H9 (cell line): Measurements from ENCODE around the gene MRC2. TPM values are rescaled to one million over a fixed set of nuclear protein-coding genes. Genes with fewer than 3 reads are reported as not detected.

Experiments
- DNase-seq: peaks from one replicate; pipeline ENCODE4 v3.0.0-alpha.2; 2017
- H2AFZ ChIP-seq: one replicate; pipeline ENCODE4 v1.6.1; 2013; ENCODE audit warnings: mild to moderate bottlenecking, low read length, control low read depth, moderate library complexity
- H2AK5ac ChIP-seq: 2 replicates; pipeline ENCODE4 v1.6.1; 2013; ENCODE audit warnings: low read length, control low read depth, mixed read lengths; ENCODE audit not compliant: insufficient read length
- H2BK120ac ChIP-seq: one replicate; pipeline ENCODE4 v1.6.1; 2013; ENCODE audit warnings: low read depth, mild to moderate bottlenecking, low read length, control low read depth, inconsistent platforms; ENCODE audit not compliant: poor library complexity, severe bottlenecking
- H2BK12ac ChIP-seq: 2 replicates; pipeline ENCODE4 v1.6.1; 2013; ENCODE audit warnings: low read length, control low read depth, mixed read lengths, low read depth; ENCODE audit not compliant: insufficient read length
- H2BK15ac ChIP-seq: 2 replicates; pipeline ENCODE4 v1.6.1; 2013; ENCODE audit warnings: low read depth, low read length, control low read depth
- H2BK20ac ChIP-seq: one replicate; pipeline ENCODE4 v1.6.1; 2013; ENCODE audit warnings: low read depth, mild to moderate bottlenecking, low read length, control low read depth, inconsistent platforms; ENCODE audit not compliant: poor library complexity, severe bottlenecking
- H2BK5ac ChIP-seq: 2 replicates; pipeline ENCODE4 v1.6.1; 2013; ENCODE audit warnings: low read length, control low read depth, mixed read lengths; ENCODE audit not compliant: insufficient read length
- H3K14ac ChIP-seq: 2 replicates; pipeline ENCODE4 v1.6.1; 2013; ENCODE audit warnings: low read length, control low read depth; ENCODE audit not compliant: insufficient read depth
- H3K18ac ChIP-seq: 2 replicates; pipeline ENCODE4 v1.6.1; 2013; ENCODE audit warnings: low read depth, mild to moderate bottlenecking, mixed read lengths, low read length, control low read depth; ENCODE audit not compliant: insufficient read length
- H3K23ac ChIP-seq: 2 replicates; pipeline ENCODE4 v1.6.1; 2013; ENCODE audit warnings: low read length, control low read depth, mixed read lengths, low read depth; ENCODE audit not compliant: insufficient read length
- H3K23me2 ChIP-seq: 2 replicates; pipeline ENCODE4 v1.6.1; 2013; ENCODE audit warnings: low read depth, mild to moderate bottlenecking, mixed read lengths, low read length, control low read depth; ENCODE audit not compliant: insufficient read length, poor library complexity, severe bottlenecking
- H3K27ac ChIP-seq: 2 replicates; pipeline ENCODE4 v1.5.1; 2013; ENCODE audit warnings: low read length, control low read depth, mixed read lengths, low read depth; ENCODE audit not compliant: insufficient read length
- H3K27me3 ChIP-seq: 2 replicates; pipeline ENCODE4 v1.6.1; 2013; ENCODE audit warnings: low read length, control low read depth, inconsistent platforms; ENCODE audit not compliant: insufficient read depth
- H3K4ac ChIP-seq: 2 replicates; pipeline ENCODE4 v1.6.1; 2013; ENCODE audit warnings: low read depth, mild to moderate bottlenecking, control low read depth, inconsistent platforms, low read length, moderate library complexity
- H3K4me1 ChIP-seq: 2 replicates; pipeline ENCODE4 v1.6.1; 2013; ENCODE audit warnings: low read length, control low read depth, inconsistent platforms; ENCODE audit not compliant: insufficient read depth
- H3K4me2 ChIP-seq: 2 replicates; pipeline ENCODE4 v1.6.1; 2013; ENCODE audit warnings: low read length, control low read depth, mixed read lengths; ENCODE audit not compliant: insufficient read length, insufficient read depth
- H3K56ac ChIP-seq: 2 replicates; pipeline ENCODE4 v1.6.1; 2013; ENCODE audit warnings: low read depth, mild to moderate bottlenecking, mixed read lengths, low read length, control low read depth; ENCODE audit not compliant: insufficient read length
- H3K79me1 ChIP-seq: 2 replicates; pipeline ENCODE4 v1.6.1; 2013; ENCODE audit warnings: low read depth, mild to moderate bottlenecking, moderate library complexity, low read length, control low read depth, inconsistent platforms; ENCODE audit not compliant: insufficient read depth, poor library complexity, severe bottlenecking
- H3K79me2 ChIP-seq: 2 replicates; pipeline ENCODE4 v1.6.1; 2013; ENCODE audit warnings: low read length, control low read depth, inconsistent platforms; ENCODE audit not compliant: insufficient read depth
- H3K9ac ChIP-seq: 2 replicates; pipeline ENCODE4 v1.6.1; 2013; ENCODE audit warnings: low read length, control low read depth, mixed read lengths; ENCODE audit not compliant: insufficient read length; ENCODE audit errors: extremely low read depth
- H3K9me3 ChIP-seq: one replicate; pipeline ENCODE4 v1.6.1; 2013; ENCODE audit warnings: low read depth, low read length, inconsistent platforms; ENCODE audit not compliant: control insufficient read depth
- H3T11ph ChIP-seq: one replicate; pipeline ENCODE4 v1.6.1; 2013; ENCODE audit warnings: mild to moderate bottlenecking, low read length, control low read depth, inconsistent platforms
- H4K20me1 ChIP-seq: one replicate; pipeline ENCODE4 v1.6.1; 2013; ENCODE audit not compliant: control insufficient read depth, insufficient read length, insufficient read depth
- H4K5ac ChIP-seq: 2 replicates; pipeline ENCODE4 v1.6.1; 2013; ENCODE audit warnings: low read depth, mild to moderate bottlenecking, mixed read lengths, low read length, control low read depth; ENCODE audit not compliant: insufficient read length
- H4K8ac ChIP-seq: replicated peaks from 2 replicates; pipeline ENCODE4 v1.6.1; 2013; ENCODE audit warnings: low read length, control low read depth, mixed read lengths, low read depth; ENCODE audit not compliant: insufficient read length
- H4K91ac ChIP-seq: 2 replicates; pipeline ENCODE4 v1.6.1; 2013; ENCODE audit warnings: low read depth, mild to moderate bottlenecking, moderate library complexity, mixed read lengths, low read length, control low read depth; ENCODE audit not compliant: insufficient read length
- H3K27ac Mint-ChIP-seq, 3 experiments: 2 replicates in 2 of 3; 3 replicates in 1 of 3; pipeline ENCODE4 v1.8.0; 2020 to 2021; ENCODE audit warnings: mixed read lengths in 3 of 3, mild to moderate bottlenecking in 1 of 3, moderate library complexity in 1 of 3
- H3K27me3 Mint-ChIP-seq: 2 replicates; pipeline ENCODE4 v1.8.0; 2021; ENCODE audit warnings: low read depth, mild to moderate bottlenecking, moderate library complexity, mixed read lengths
- H3K36me3 Mint-ChIP-seq, 3 experiments: 2 replicates in 2 of 3; 3 replicates in 1 of 3; pipeline ENCODE4 v1.8.0; 2020 to 2021; ENCODE audit warnings: low read depth in 3 of 3, mixed read lengths in 3 of 3; ENCODE audit not compliant: insufficient read depth in 1 of 3
- H3K4me1 Mint-ChIP-seq, 2 experiments: 2 replicates each; pipeline ENCODE4 v1.8.0; 2020; ENCODE audit warnings: mixed read lengths in 2 of 2
- H3K4me3 Mint-ChIP-seq, 2 experiments: 2 replicates in 1 of 2; 3 replicates in 1 of 2; pipeline ENCODE4 v1.8.0; 2020 to 2021; ENCODE audit warnings: mild to moderate bottlenecking in 2 of 2, mixed read lengths in 2 of 2, moderate library complexity in 1 of 2
- H3K9me3 Mint-ChIP-seq, 2 experiments: 2 replicates in 1 of 2; 3 replicates in 1 of 2; pipeline ENCODE4 v1.8.0; 2020; ENCODE audit warnings: mild to moderate bottlenecking in 2 of 2, mixed read lengths in 2 of 2, moderate library complexity in 1 of 2
- CTCF ChIP-seq: fragments of 200-600 bp; sonication (generic); conservative IDR thresholded peaks from 3 replicates; pipeline ENCODE4 v1.8.0; 2021; ENCODE audit warnings: antibody characterized with exemption, mild to moderate bottlenecking
- WGBS: extraction: QIAGEN DNeasy Blood & Tissue Kit; methylation state at CpG from one replicate; pipeline ENCODE4 v1.1.7; 2013; ENCODE audit warnings: missing lambda C conversion rate, low lambda C conversion rate, mixed read lengths; ENCODE audit not compliant: insufficient read length; ENCODE audit errors: extremely low coverage; 5-methylcytosine and 5-hydroxymethylcytosine counted together
- total RNA-seq: library from RNA; stranded (reverse); gene quantifications from 2 replicates; pipeline ENCODE4 v1.2.1, GENCODE V29; 2021

MRC2 gene
- total RNA-seq, 1 experiment from 2014 or later = 18.7 TPM

GRCh38 chr17:62650587-62650986 lies 23.1 kb downstream of the MRC2 start:
- Histone ChIP-seq H3K14ac (no peak overlapping the region), H4K91ac (no peak overlapping the region), H3K18ac (no peak overlapping the region), H2AK5ac (no peak overlapping the region), H4K5ac (no peak overlapping the region), H4K20me1 (no peaks in the 10 kb centered on the region), H3K4me2 (no peak overlapping the region), H2BK120ac (no peak overlapping the region), H2BK5ac (no peak overlapping the region), H3K27ac (no peak overlapping the region), H3K9ac (no peak overlapping the region), H3K4me1 (no peaks in the 10 kb centered on the region; the same call in 1 of the 2 replicates), H2BK20ac (no peak overlapping the region), H3K23me2 (peaks cover 11% of the 10 kb centered on the region), H2BK15ac (no peak overlapping the region), H2BK12ac (no peak overlapping the region), H3K9me3 (no peaks in the 10 kb centered on the region), H4K8ac (no peak overlapping the region), H3K4ac (no peak overlapping the region), H3K56ac (no peak overlapping the region), H3T11ph (no peak overlapping the region), H2AFZ (no peak overlapping the region), H3K27me3 (no peaks in the 10 kb centered on the region; the same call in 1 of the 2 replicates), H3K23ac (no peak overlapping the region), H3K79me1 (no peaks in the 10 kb centered on the region), H3K79me2 (no peaks in the 10 kb centered on the region)
- H3K36me3 Mint-ChIP-seq = peaks cover 0 to 5% (median 3%) of the 10 kb centered on the region in 3 experiments; a peak in 3 of 7 replicates
- DNase-seq = no peak
- no peak for TF ChIP-seq CTCF
- no CpG with 5 or more reads among the region's 6 CpGs for WGBS
- peaks cover 22 to 31% of the 10 kb centered on the region in 2 experiments for H3K4me1 Mint-ChIP-seq
- no peaks in the 10 kb centered on the region for H3K9me3 Mint-ChIP-seq
- no peak overlapping the region for H3K4me3 Mint-ChIP-seq
- no peak overlapping the region for H3K27ac Mint-ChIP-seq
- peaks cover 21% of the 10 kb centered on the region for H3K27me3 Mint-ChIP-seq
